GM12872 (cell line): Measurements from ENCODE around the gene INSIG1.

Source experiments
- CTCF ChIP-seq: IDR thresholded peaks from 3 replicates; pipeline ENCODE4 v1.5.1; 2011; ENCODE audit warnings: low read depth, mild to moderate bottlenecking, low read length, moderate library complexity; ENCODE audit not compliant: insufficient read depth

INSIG1 gene

GRCh38 chr7:155293721-155294510, 3.8 kb upstream of the INSIG1 start:
- TF ChIP-seq CTCF, result no peak

- no peak for TF ChIP-seq CTCF
These were observed 3.2 kb upstream of the INSIG1 start for GRCh38 chr7:155294511-155294778.

GRCh38 chr7:155295511-155295910, 2.2 kb upstream of the INSIG1 start:
- TF ChIP-seq CTCF, result no peak

GRCh38 chr7:155296006-155296787, 1.5 kb upstream of the INSIG1 start:
- TF ChIP-seq CTCF, result no peak

DNA sequence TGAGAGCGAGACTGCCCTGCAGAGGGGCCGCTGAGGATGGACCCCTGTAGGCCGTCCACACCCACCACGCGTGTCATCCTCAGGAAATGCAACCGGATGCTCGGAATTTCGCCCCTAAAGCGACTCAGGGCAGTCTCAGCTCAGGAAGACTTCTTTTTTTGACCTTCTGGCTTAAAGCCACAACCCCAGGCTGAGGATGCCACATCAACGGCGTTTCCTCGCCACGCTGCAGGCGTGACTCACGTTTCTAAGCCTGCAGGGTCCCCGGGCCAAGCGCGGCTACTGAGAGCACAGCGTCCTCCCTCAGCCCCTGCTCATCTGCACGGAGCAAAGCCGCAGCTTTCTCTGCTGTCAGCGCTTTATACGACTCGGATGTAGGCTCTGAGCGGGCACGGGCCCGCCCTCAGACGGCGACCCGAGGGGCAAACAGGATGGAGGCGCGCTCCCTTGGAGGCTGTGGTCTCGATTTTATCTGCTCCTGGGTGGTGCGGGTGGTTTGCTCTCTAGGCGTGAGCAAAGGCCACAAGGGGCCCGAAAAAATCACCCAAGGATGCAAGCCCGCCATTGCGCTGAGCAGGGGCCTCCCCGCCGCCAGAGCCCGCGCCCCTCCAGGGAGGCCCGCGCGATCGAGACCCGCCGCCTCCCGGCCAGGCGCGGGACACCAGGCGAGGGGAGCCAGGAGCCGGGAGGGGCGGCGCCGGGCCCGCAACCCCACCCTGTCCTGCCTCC, 726 bp upstream of the INSIG1 start:
- TF ChIP-seq CTCF, result no peak; the same call in 2 of the 3 replicates

DNA sequence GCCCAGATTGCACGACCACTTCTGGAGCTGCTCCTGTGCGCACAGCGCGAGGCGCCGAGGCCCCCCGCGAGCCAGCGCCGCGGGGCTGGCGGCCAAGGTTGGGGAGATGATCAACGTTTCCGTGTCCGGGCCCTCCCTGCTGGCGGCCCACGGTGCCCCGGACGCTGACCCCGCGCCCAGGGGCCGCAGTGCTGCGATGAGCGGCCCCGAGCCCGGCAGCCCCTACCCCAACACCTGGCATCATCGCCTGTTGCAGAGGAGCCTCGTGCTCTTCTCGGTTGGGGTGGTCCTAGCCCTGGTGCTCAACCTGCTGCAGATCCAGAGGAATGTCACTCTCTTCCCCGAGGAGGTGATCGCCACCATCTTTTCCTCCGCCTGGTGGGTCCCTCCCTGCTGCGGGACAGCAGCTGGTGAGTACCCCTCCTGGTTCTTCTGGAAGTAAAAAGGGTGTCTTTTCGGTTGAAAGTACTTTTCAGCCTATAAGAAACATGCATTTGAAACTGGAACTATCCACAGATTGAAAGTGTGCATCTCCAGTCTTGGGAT, 683 bp downstream of the INSIG1 start:
- no peak for TF ChIP-seq CTCF
